HG03139 (cell line): Measurements from ENCODE around the gene HLA-DRA.
A peak's percentile ranks its signal among the peaks of the same experiment; 100 is the strongest.
"Not testable (repeated sequence)": the region's sequence is repeated elsewhere in the genome, so short reads cannot be mapped to it uniquely, and the experiment has no call there.

Experiments used
- ATAC-seq: cut with Tn5 transposase; IDR thresholded peaks from one replicate; pipeline ENCODE4 v1.9.1; 2021; ENCODE audit not compliant: unreplicated experiment

HLA-DRA gene

GRCh38 chr6:32430179-32430578, 9.5 kb upstream of the HLA-DRA start:
- ATAC-seq, result no peak

- ATAC-seq, result no peak
Observed at GRCh38 chr6:32431142-32431541, 8.5 kb upstream of the HLA-DRA start.

DNA sequence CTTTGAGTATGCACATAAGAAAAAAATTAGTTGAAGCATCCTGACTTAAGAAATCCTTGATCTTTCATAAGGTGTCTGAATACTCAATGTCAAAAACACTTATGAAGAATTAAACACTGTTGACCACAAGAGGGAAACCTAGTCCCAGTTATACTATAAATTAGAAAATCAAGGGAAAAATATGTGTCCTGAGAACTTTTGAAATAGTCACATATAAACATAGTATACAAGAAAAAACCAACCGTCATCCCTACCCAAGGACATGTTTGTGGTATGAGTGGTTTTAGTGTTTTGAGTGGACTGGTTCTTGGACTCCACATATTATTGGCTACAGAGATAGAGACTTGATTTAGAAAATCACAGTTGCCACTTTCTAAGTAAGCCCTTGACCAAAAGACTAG, 7.6 kb upstream of the HLA-DRA start:
- no peak for ATAC-seq

DNA sequence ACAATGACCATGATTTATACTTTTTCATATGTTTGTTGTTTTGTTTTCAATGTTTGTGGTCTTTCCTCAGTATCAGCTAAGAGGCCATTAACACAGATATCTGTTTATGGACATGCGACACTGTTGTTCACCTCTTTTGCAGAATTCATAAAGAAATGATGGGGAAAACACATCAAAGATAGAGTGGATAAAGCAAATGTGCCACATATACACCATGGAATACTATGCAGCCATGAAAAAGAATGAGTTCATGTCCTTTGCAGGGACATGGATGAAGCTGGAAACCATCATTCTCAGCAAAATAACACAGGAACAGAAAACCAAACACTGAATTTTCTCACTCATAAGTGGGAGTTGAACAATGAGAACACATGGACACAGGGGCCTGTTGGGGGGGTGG, 5.7 kb upstream of the HLA-DRA start:
- not testable (repeated sequence) for ATAC-seq

GRCh38 chr6:32436186-32436585, 3.5 kb upstream of the HLA-DRA start:
- ATAC-seq, result no peak

- peak; percentile 70 for ATAC-seq
Observed at GRCh38 chr6:32436995-32437836, 2.5 kb upstream of the HLA-DRA start.

DNA sequence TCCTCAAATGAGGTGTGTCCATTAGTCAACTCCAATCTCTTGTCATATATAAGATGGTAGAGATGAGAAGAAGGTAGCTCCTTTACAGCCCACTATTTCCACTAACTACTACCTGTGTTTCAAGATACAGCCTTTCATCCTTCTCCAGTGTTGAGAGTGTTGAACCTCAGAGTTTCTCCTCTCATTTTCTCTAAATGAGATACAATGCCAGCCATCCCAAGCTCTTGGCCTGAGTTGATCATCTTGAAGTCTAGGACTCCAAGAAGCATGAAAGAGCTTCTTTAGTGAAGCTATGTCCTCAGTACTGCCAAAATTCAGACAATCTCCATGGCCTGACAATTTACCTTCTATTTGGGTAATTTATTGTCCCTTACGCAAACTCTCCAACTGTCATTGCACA, 548 bp upstream of the HLA-DRA start:
- ATAC-seq, result no peak

GRCh38 chr6:32442243-32442667, 2.6 kb downstream of the HLA-DRA start:
- ATAC-seq, result no peak

GRCh38 chr6:32442977-32443552, 3.4 kb downstream of the HLA-DRA start:
- ATAC-seq, result no peak

- ATAC-seq, result no peak
Observed at GRCh38 chr6:32444433-32444832, 4.7 kb downstream of the HLA-DRA start.

- no peak for ATAC-seq
Observed at GRCh38 chr6:32445321-32445854, 5.7 kb downstream of the HLA-DRA start.

GRCh38 chr6:32447932-32448331, 8.2 kb downstream of the HLA-DRA start:
- no peak for ATAC-seq

GRCh38 chr6:32449088-32449736, 9.5 kb downstream of the HLA-DRA start:
- ATAC-seq, result no peak

DNA sequence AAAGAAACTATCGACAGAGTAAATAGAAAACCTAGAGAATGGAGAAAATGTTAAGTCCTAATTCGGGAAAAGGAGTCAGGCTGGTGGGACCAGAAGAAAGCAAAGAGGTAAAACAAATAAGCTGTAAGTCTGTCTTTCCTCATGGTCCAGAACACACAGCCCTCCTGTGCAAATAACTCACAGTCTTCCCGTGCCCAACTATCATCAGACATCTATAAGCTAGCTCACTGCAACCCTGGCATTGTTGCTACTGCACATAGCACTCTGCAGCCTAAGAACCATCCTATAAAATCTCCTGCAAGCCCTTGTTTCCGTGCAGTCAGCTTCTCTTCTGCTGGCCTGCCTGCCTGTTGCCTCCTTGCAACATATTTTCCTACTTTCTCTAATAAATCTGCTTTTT, 17.4 kb downstream of the HLA-DRA start:
- no peak for ATAC-seq

GRCh38 chr6:32459781-32460424, 20.2 kb downstream of the HLA-DRA start:
- ATAC-seq, result no peak

DNA sequence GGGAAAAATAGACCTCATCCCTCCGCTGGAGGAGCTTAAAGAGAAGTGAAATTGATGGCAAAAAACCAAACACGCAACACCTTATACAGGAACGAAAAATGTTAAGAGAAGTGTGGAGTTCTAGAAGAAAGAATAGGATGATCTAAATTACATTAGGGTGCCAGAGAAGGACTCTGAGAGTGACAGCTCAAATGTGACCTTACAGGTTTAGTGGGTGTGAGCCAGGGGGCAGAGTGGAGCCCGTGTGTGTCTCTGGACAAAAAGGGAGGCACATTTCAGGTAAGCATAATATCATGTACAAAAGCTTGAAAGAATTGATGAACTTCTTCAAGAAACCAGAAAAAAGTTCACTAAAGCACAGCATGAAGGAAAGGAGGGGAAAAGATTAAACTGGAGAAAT, 20.8 kb downstream of the HLA-DRA start:
- ATAC-seq, result no peak

- no peak for ATAC-seq
Observed at GRCh38 chr6:32461493-32461892, 21.8 kb downstream of the HLA-DRA start.

DNA sequence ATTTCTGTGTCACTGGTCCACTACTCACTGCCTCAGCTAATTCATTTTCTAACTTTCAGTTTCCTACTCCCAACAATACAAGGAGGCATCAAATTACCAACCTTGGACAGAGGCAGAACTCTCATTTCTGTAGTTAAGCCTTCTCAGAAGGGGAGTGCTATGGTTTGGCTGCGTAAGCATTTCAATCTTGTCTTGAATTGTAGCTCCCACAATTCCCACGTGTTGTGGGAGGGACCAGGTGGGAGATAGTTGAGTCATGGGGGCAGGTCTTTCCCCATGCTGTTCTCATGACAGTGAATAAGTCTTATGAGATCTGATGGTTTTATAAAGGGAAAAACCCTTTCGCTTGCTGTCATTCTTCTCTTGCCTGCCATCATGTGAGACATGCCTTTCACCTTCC, 22.9 kb downstream of the HLA-DRA start:
- ATAC-seq, result no peak

DNA sequence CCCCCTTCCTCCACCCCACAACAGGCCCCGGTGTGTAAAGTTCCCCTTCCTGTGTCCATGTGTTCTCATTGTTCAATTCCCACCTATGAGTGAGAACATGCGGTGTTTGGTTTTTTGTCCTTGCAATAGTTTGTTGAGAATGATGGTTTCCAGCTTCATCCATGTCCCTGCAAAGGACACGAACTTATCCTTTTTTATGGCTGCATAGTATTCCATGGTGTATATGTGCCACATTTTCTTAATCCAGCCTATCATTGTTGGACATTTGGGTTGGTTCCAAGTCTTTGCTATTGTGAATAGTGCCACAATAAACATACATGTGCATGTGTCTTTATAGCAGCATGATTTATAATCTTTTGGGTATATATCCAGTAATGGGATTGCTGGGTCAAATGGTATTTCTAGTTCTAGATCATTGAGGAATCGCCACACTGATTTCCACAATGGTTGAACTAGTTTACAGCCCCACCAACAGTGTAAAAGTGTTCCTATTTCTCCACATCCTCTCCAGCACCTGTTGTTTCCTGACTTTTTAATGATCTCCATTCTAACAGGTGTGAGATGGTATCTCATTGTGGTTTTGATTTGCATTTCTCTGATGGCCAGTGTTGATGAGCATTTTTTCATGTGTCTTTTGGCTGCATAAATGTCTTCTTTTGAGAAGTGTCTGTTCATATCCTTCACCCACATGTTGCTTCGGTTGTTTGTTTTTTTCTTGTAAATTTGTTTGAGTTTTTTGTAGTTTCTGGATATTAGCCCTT, 28.2 kb downstream of the HLA-DRA start:
- ATAC-seq, result not testable (repeated sequence)

GRCh38 chr6:32472781-32473375, 33.2 kb downstream of the HLA-DRA start:
- ATAC-seq, result no peak
